H1 (cell line): ENCODE measurements around the gene NXPH4. TPM values are rescaled to one million over a fixed set of nuclear protein-coding genes. Genes with fewer than 3 reads are reported as not detected.

ENCODE experiments used
- CTBP2 ChIP-seq: IDR thresholded peaks from 2 replicates; pipeline ENCODE4 v1.7.0; 2011; ENCODE audit warnings: borderline replicate concordance, mild to moderate bottlenecking, moderate library complexity, mixed read lengths, low read length; ENCODE audit not compliant: insufficient read depth, insufficient read length
- POU5F1 ChIP-seq: IDR thresholded peaks from 2 replicates; pipeline ENCODE4 v1.6.1; 2011; ENCODE audit warnings: low read depth, mild to moderate bottlenecking, low read length, moderate library complexity
- RXRA ChIP-seq: IDR thresholded peaks from 2 replicates; pipeline ENCODE4 v1.6.1; 2011; ENCODE audit warnings: low read depth, mild to moderate bottlenecking, low read length, moderate library complexity; ENCODE audit not compliant: insufficient read depth
- SIRT6 ChIP-seq: IDR thresholded peaks from one replicate; pipeline ENCODE4 v1.7.1; 2012; ENCODE audit warnings: low read length, inconsistent platforms
- polyA plus RNA-seq, 7 experiments: library from polyadenylated mRNA; depleted of rRNA in 3 of 7; stranded (reverse) in 5 of 7; unstranded in 2 of 7; fragments of >200 nt in 5 of 7; fragments of 200-250 nt in 2 of 7; gene quantifications; 1 replicate in 5 of 7; 2 replicates in 1 of 7; 4 replicates in 1 of 7; pipeline versions ENCODE4 v1.2.1 to v1.2.3, GENCODE V29; 2011 to 2013; ENCODE audit warnings: missing spikeins in 2 of 7, mixed read lengths in 2 of 7
- total RNA-seq: library from RNA; stranded (reverse); fragmentation: NEBNext Ultra II Directional; extraction: Animal tissue kit (Norgen Biotek cat#: 25700); gene quantifications from 2 replicates; pipeline ENCODE4 v1.2.1, GENCODE V29; 2021

NXPH4 gene
- total and polyA plus RNA-seq, 2 of the 8 experiments (the other 6 are each of a cell fraction or from before 2014, with no cell fraction given) = 0.92 to 1.7 TPM

- TF ChIP-seq CTBP2 (no peak), POU5F1 (no peak), SIRT6 (no peak), RXRA (no peak)
These were observed 28.5 kb upstream of the NXPH4 start (continued) for GRCh38 chr12:57188090-57188425.
